HL-60 (cell line): ENCODE results near the gene SARNP.

Experiments used
- GABPA ChIP-seq: IDR thresholded peaks from 2 replicates; pipeline ENCODE4 v1.6.1; 2012; ENCODE audit warnings: low read depth
- POLR2AphosphoS5 ChIP-seq: IDR thresholded peaks from 2 replicates; pipeline ENCODE4 v1.6.1; 2012; ENCODE audit warnings: low read depth
- TF ChIP-seq, protein P1 (sequence below): IDR thresholded peaks from one replicate; pipeline ENCODE4 v1.5.1; 2011; ENCODE audit warnings: low read length, control low read depth, inconsistent platforms; ENCODE audit not compliant: insufficient read depth
- TF ChIP-seq, protein P2 (sequence below): IDR thresholded peaks from 2 replicates; pipeline ENCODE4 v1.6.1; 2012; ENCODE audit warnings: low read depth; ENCODE audit not compliant: insufficient replicate concordance

DNA sequence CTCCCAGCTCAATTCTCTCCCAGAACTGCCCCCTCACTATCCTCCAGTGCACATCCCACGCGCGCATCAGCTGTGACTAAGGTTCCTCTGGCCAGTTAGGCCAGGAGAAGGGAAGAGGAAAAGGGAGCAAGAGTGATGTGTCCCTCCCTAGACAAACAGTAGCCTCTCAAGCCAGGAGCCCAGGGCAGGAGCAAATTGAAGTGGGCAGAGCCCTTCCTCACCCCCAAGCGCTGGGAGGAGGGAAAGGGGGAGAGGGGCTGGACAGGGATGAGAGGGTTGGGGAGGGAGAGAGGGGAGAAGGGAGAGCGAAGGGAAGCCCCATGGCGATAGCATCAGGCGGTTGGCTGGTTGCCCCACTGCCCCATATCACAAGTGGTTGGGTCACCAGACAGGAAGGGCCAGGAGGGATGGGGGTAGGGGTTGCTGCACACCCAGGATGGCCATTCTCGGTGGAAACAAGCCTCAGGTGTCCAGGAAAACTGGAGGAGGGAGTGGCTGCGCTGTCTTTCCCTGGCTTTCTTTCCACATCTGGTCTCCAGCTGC is 89.8 kb downstream of the SARNP start:
- TF ChIP-seq, protein P1, sequence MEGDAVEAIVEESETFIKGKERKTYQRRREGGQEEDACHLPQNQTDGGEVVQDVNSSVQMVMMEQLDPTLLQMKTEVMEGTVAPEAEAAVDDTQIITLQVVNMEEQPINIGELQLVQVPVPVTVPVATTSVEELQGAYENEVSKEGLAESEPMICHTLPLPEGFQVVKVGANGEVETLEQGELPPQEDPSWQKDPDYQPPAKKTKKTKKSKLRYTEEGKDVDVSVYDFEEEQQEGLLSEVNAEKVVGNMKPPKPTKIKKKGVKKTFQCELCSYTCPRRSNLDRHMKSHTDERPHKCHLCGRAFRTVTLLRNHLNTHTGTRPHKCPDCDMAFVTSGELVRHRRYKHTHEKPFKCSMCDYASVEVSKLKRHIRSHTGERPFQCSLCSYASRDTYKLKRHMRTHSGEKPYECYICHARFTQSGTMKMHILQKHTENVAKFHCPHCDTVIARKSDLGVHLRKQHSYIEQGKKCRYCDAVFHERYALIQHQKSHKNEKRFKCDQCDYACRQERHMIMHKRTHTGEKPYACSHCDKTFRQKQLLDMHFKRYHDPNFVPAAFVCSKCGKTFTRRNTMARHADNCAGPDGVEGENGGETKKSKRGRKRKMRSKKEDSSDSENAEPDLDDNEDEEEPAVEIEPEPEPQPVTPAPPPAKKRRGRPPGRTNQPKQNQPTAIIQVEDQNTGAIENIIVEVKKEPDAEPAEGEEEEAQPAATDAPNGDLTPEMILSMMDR = no peak
- TF ChIP-seq POLR2AphosphoS5 = no peak
- TF ChIP-seq GABPA = no peak
- TF ChIP-seq, protein P2, sequence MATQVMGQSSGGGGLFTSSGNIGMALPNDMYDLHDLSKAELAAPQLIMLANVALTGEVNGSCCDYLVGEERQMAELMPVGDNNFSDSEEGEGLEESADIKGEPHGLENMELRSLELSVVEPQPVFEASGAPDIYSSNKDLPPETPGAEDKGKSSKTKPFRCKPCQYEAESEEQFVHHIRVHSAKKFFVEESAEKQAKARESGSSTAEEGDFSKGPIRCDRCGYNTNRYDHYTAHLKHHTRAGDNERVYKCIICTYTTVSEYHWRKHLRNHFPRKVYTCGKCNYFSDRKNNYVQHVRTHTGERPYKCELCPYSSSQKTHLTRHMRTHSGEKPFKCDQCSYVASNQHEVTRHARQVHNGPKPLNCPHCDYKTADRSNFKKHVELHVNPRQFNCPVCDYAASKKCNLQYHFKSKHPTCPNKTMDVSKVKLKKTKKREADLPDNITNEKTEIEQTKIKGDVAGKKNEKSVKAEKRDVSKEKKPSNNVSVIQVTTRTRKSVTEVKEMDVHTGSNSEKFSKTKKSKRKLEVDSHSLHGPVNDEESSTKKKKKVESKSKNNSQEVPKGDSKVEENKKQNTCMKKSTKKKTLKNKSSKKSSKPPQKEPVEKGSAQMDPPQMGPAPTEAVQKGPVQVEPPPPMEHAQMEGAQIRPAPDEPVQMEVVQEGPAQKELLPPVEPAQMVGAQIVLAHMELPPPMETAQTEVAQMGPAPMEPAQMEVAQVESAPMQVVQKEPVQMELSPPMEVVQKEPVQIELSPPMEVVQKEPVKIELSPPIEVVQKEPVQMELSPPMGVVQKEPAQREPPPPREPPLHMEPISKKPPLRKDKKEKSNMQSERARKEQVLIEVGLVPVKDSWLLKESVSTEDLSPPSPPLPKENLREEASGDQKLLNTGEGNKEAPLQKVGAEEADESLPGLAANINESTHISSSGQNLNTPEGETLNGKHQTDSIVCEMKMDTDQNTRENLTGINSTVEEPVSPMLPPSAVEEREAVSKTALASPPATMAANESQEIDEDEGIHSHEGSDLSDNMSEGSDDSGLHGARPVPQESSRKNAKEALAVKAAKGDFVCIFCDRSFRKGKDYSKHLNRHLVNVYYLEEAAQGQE = no peak
